ENCODE measurements around the gene BBS9.

DNA sequence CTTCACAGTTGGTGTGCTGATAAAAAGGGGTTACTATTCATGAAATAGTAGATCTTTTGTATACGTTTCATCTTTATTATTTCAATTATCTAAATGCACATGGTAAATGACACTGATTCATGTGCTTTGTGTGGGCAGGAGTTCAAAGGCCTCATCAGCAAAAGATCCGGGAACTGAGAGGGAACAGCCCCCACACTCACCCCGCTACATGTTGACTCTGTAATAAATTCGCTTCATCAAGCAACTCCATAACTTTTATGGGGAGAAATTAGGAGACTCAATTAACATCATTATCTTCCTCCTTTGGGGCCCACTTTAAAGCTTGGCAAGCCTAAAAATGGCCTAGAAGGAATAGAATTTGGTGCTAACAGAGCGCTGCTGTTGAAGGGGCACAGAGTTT, 525.3 kb downstream of the BBS9 start:
- TF ChIP-seq, protein P1, sequence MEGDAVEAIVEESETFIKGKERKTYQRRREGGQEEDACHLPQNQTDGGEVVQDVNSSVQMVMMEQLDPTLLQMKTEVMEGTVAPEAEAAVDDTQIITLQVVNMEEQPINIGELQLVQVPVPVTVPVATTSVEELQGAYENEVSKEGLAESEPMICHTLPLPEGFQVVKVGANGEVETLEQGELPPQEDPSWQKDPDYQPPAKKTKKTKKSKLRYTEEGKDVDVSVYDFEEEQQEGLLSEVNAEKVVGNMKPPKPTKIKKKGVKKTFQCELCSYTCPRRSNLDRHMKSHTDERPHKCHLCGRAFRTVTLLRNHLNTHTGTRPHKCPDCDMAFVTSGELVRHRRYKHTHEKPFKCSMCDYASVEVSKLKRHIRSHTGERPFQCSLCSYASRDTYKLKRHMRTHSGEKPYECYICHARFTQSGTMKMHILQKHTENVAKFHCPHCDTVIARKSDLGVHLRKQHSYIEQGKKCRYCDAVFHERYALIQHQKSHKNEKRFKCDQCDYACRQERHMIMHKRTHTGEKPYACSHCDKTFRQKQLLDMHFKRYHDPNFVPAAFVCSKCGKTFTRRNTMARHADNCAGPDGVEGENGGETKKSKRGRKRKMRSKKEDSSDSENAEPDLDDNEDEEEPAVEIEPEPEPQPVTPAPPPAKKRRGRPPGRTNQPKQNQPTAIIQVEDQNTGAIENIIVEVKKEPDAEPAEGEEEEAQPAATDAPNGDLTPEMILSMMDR (IDR thresholded peaks at IDR 0.05; ENCODE audit: extremely low read depth in 1 of 2, insufficient read depth in 1 of 2, low read depth in 1 of 2, low read length in 2 of 2) = no peak
- TF ChIP-seq EZH2 (IDR thresholded peaks at IDR 0.05; ENCODE audit: borderline replicate concordance, low read depth, low read length, severe bottlenecking) (no peak), POLR2A (IDR thresholded peaks at IDR 0.05; ENCODE audit: low read depth, low read length) (no peak), JUN (IDR thresholded peaks at IDR 0.05; ENCODE audit: borderline replicate concordance, insufficient read depth, insufficient read length, low read depth) (no peak), GATA2 (IDR thresholded peaks at IDR 0.05; ENCODE audit: insufficient read depth, insufficient read length, low read depth, low read length) (no peak), MYC (IDR thresholded peaks at IDR 0.05; ENCODE audit: low read depth, low read length) (no peak)

Measured in endothelial cell of umbilical vein (primary cell).